Measurements from ENCODE around the gene RHOF. TPM values are rescaled to one million over a fixed set of nuclear protein-coding genes. Genes with fewer than 3 reads are reported as not detected.
A peak's percentile ranks its signal among the peaks of the same experiment; 100 is the strongest.

Gene RHOF
- total and polyA plus RNA-seq, 2 of the 13 experiments (the other 11 are each of a cell fraction or from before 2014, with no cell fraction given) = 14.6 to 32.2 TPM

DNA sequence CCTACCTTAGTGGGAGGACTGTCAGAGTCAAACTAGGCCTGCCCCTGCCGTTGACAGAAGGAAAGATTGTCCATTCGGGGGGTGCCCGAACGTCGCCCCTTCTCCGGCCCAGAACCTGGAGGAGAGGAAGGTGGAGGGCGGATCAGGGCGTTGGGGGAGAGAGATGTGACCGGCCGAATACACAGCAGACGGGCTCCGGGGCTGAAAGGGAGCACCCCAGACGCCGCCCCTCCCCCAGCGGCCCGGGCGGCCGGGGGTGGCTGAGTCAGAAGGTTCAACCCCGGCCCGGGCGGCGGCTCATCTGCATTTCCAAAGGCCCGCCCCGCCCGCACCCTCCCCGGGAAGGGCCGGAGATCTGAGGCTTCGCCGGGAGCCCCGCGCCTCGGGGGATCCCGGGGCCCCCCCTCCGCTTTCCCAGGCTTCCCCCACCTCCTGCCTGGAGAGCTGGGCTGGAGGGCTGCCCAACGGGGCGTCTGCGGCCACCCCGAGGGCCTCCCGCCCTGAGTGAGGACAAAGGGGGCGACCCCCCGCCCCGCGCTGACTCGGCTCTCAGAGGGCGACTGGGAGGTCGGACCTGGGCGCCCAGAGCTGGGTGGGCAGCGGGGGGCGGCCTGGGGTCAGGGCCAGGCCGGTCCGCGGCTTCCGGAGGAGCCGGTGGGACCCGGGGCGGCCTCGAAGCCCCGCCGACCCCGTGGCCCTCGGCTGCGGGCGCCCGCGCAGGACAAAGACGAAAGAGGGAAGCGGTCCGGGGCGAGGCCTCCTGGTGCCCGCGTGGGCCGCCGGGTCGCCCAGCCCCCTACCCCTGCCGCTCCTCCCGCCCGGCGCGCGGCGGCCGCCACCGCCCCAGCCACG is 6.6 kb upstream of the RHOF start (continued):
- TF ChIP-seq, protein P1, sequence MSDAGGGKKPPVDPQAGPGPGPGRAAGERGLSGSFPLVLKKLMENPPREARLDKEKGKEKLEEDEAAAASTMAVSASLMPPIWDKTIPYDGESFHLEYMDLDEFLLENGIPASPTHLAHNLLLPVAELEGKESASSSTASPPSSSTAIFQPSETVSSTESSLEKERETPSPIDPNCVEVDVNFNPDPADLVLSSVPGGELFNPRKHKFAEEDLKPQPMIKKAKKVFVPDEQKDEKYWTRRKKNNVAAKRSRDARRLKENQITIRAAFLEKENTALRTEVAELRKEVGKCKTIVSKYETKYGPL (CRISPR knock-in tag; IDR thresholded peaks at IDR 0.05) = no peak
- TF ChIP-seq ZNF772 (CRISPR knock-in tag; IDR thresholded peaks at IDR 0.05) = 0 out of 2 replicates have a peak, but pooled peaks have one; percentile 24
- TF ChIP-seq, protein P2, sequence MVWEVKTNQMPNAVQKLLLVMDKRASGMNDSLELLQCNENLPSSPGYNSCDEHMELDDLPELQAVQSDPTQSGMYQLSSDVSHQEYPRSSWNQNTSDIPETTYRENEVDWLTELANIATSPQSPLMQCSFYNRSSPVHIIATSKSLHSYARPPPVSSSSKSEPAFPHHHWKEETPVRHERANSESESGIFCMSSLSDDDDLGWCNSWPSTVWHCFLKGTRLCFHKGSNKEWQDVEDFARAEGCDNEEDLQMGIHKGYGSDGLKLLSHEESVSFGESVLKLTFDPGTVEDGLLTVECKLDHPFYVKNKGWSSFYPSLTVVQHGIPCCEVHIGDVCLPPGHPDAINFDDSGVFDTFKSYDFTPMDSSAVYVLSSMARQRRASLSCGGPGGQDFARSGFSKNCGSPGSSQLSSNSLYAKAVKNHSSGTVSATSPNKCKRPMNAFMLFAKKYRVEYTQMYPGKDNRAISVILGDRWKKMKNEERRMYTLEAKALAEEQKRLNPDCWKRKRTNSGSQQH (CRISPR knock-in tag; IDR thresholded peaks at IDR 0.05; ENCODE audit: low read depth) = no peak; the same call in 1 of the 2 replicates
- TF ChIP-seq, protein P3, sequence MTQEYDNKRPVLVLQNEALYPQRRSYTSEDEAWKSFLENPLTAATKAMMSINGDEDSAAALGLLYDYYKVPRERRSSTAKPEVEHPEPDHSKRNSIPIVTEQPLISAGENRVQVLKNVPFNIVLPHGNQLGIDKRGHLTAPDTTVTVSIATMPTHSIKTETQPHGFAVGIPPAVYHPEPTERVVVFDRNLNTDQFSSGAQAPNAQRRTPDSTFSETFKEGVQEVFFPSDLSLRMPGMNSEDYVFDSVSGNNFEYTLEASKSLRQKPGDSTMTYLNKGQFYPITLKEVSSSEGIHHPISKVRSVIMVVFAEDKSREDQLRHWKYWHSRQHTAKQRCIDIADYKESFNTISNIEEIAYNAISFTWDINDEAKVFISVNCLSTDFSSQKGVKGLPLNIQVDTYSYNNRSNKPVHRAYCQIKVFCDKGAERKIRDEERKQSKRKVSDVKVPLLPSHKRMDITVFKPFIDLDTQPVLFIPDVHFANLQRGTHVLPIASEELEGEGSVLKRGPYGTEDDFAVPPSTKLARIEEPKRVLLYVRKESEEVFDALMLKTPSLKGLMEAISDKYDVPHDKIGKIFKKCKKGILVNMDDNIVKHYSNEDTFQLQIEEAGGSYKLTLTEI (CRISPR knock-in tag; conservative IDR thresholded peaks at IDR 0.05) = no peak
- no peak for TF ChIP-seq MZF1 (CRISPR knock-in tag; IDR thresholded peaks at IDR 0.05; ENCODE audit: borderline replicate concordance)
- no peak for TF ChIP-seq ZNF33A (CRISPR knock-in tag; IDR thresholded peaks at IDR 0.05; ENCODE audit: borderline replicate concordance)
- TF ChIP-seq, protein P4, sequence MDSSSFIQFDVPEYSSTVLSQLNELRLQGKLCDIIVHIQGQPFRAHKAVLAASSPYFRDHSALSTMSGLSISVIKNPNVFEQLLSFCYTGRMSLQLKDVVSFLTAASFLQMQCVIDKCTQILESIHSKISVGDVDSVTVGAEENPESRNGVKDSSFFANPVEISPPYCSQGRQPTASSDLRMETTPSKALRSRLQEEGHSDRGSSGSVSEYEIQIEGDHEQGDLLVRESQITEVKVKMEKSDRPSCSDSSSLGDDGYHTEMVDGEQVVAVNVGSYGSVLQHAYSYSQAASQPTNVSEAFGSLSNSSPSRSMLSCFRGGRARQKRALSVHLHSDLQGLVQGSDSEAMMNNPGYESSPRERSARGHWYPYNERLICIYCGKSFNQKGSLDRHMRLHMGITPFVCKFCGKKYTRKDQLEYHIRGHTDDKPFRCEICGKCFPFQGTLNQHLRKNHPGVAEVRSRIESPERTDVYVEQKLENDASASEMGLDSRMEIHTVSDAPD (CRISPR knock-in tag; IDR thresholded peaks at IDR 0.05) = no peak
- no peak for TF ChIP-seq TBP (CRISPR knock-in tag; IDR thresholded peaks at IDR 0.05)
- no peak; the same call in 1 of the 2 replicates for TF ChIP-seq KDM5A (IDR thresholded peaks at IDR 0.05; ENCODE audit: borderline replicate concordance, low read length)
- TF ChIP-seq ZNF343 (CRISPR knock-in tag; IDR thresholded peaks at IDR 0.05) = no peak
- TF ChIP-seq TGIF2 (CRISPR knock-in tag; IDR thresholded peaks at IDR 0.05) = no peak
- TF ChIP-seq KLF16 (CRISPR knock-in tag; IDR thresholded peaks at IDR 0.05) = peak in 1 of 2 experiments; percentile 82; a peak in 2 of 4 replicates
- TF ChIP-seq KLF11 (CRISPR knock-in tag; IDR thresholded peaks at IDR 0.05) = no peak
- TF ChIP-seq TOPORS (CRISPR knock-in tag; IDR thresholded peaks at IDR 0.05) = no peak
- no peak for TF ChIP-seq GATA4 (IDR thresholded peaks at IDR 0.05; ENCODE audit: borderline replicate concordance, low read depth)
- peak; percentile 37; the same call in 1 of the 2 replicates for TF ChIP-seq PPARG (CRISPR knock-in tag; conservative IDR thresholded peaks at IDR 0.05)
- no peak for TF ChIP-seq PAWR (CRISPR knock-in tag; IDR thresholded peaks at IDR 0.05; ENCODE audit: borderline replicate concordance)

Measured in HepG2 (cell line).